Panc1 (cell line): ENCODE results near the gene INAFM2.

Source experiments
- CTCF ChIP-seq: fragments of 450-650 bp; IDR thresholded peaks from 2 replicates; pipeline ENCODE4 v1.5.1; 2017; ENCODE audit warnings: mild to moderate bottlenecking
- POLR2AphosphoS5 ChIP-seq: IDR thresholded peaks from 2 replicates; pipeline ENCODE4 v1.6.1; 2012; ENCODE audit warnings: mild to moderate bottlenecking, low read depth, low read length, moderate library complexity
- SIN3A ChIP-seq: IDR thresholded peaks from 2 replicates; pipeline ENCODE4 v1.6.1; 2012; ENCODE audit warnings: low read depth, mild to moderate bottlenecking, low read length, moderate library complexity, borderline replicate concordance; ENCODE audit not compliant: insufficient read depth

- TF ChIP-seq CTCF: no peak
- TF ChIP-seq POLR2AphosphoS5: no peak
- TF ChIP-seq SIN3A: no peak
Observed at GRCh38 chr15:40281057-40281800, 42.3 kb upstream of the INAFM2 start.
